Gastroesophageal sphincter (tissue), 3 donors: ENCODE results near the gene PMVK.

Experiments
- POLR2A ChIP-seq, 2 donors: fragments of 450-650 bp; IDR thresholded peaks; one replicate each; pipeline ENCODE4 v1.6.1; 2017; ENCODE audit warnings: antibody characterized with exemption in 2 of 2, mild to moderate bottlenecking in 2 of 2, moderate library complexity in 1 of 2
- TF ChIP-seq, protein P1 (sequence below), 4 experiments: fragments of 200-600 bp in 2 of 4; fragments of 450-650 bp in 2 of 4; sonication (generic) in 1 of 4; IDR thresholded peaks; one replicate each; pipeline ENCODE4 v1.5.1; 2017 to 2019; ENCODE audit warnings: antibody characterized with exemption in 4 of 4, mild to moderate bottlenecking in 2 of 4, moderate library complexity in 2 of 4

DNA sequence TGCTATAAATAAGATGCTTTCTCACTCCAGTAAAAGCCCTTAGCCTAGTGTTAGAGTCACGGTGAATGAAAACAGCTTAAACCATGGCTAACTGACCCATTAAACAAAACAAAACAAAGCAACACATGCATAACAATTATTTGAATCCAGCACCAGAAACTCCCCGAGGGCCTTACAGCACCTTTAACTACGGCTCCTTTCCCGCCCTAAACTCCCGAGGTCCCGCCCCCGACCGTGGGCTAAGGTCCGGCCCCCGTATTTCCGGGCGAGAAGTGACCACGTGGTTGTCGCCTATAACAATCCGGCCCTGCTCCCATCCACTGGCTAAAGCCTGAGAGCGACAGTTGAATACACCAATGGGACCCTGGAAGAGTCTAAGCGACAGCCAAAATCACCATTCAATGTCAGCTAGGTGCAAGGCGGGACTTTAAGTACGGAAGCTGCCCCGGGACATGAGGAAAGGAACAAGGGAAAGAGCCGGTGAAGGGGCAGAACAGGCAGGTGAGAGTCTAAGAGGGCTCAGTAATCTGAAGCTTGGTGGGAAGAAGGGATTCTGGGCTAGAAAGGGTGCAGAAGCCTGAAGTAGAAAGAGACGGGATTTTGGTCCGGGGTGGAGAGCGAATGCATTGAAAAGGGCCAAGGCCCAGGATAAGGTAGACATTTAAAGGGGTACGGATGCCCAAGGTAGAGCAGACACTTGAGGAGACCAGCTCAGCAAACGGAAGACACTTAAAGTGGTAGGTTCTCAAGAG, 46.6 kb upstream of the PMVK start, which contains the start of gene FLAD1:
- TF ChIP-seq, protein P1, sequence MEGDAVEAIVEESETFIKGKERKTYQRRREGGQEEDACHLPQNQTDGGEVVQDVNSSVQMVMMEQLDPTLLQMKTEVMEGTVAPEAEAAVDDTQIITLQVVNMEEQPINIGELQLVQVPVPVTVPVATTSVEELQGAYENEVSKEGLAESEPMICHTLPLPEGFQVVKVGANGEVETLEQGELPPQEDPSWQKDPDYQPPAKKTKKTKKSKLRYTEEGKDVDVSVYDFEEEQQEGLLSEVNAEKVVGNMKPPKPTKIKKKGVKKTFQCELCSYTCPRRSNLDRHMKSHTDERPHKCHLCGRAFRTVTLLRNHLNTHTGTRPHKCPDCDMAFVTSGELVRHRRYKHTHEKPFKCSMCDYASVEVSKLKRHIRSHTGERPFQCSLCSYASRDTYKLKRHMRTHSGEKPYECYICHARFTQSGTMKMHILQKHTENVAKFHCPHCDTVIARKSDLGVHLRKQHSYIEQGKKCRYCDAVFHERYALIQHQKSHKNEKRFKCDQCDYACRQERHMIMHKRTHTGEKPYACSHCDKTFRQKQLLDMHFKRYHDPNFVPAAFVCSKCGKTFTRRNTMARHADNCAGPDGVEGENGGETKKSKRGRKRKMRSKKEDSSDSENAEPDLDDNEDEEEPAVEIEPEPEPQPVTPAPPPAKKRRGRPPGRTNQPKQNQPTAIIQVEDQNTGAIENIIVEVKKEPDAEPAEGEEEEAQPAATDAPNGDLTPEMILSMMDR (IDR thresholded peaks at IDR 0.05): no peak
- TF ChIP-seq POLR2A (IDR thresholded peaks at IDR 0.05): no peak
